ENCODE data around the gene HTN1. TPM values are rescaled to one million over a fixed set of nuclear protein-coding genes. Genes with fewer than 3 reads are reported as not detected.
"Not testable (repeated sequence)": the region's sequence is repeated elsewhere in the genome, so short reads cannot be mapped to it uniquely, and the experiment has no call there.

The HTN1 gene
- polyA plus RNA-seq (2013, experiment 1 of 2), result not detected
- polyA plus RNA-seq (2013, experiment 2 of 2), result not detected

DNA sequence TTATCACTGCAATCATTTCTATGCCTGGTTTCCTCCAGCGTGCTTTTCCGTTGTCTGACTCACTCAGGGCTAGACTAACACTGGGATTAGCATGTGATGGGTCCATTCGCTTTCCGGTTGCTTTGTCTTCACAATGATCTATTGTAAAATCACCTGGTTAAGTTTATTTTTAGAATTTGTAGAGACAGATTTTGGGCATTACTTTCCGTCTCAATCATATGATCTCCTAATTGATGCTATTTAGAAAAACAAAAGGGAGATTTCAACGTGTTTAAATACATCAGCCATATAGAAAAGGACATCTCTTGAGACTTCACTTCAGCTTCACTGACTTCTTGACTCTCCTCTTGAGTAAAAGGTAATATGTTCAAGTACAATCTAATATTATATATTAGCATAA is at the start of gene HTN1:
HTN1 (plus strand) TSS at position 301 of the 400 bp plus-strand sequence. CDS start 2,639 bp downstream, outside the sequence.
- H3K4me3 ChIP-seq (ENCODE audit: low read length); H3K36me3 ChIP-seq (ENCODE audit: insufficient read depth, low read length); H3K9me3 ChIP-seq (ENCODE audit: insufficient read depth, low read depth, low read length); H3K9ac ChIP-seq (ENCODE audit: low read depth, low read length); H3K4me1 ChIP-seq (ENCODE audit: insufficient read depth, low read length); H3K27ac ChIP-seq (ENCODE audit: low read depth, low read length); H3K27me3 ChIP-seq (ENCODE audit: insufficient read depth, low read length): not testable (repeated sequence)
- 85% methylated on average over 4 of the region's 6 CpGs for WGBS

DNA sequence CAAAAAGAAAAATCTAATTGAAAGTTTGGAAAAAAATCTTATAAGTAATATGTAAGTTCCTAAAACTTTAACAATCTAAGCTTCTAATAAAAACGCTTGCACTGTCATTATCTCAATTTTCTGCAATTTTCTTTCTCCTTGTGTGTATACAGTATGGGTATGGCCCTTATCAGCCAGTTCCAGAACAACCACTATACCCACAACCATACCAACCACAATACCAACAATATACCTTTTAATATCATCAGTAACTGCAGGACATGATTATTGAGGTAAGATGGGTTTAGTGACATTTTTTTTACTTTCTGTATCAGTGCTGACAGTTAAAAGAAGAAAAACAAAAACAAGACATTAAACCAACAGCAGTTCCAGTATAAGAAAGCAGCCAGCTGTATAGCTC is 49.5 kb upstream of the HTN1 start:
- Histone ChIP-seq H3K27ac (ENCODE audit: low read depth, low read length) (no peak overlapping the region), H3K9me3 (ENCODE audit: insufficient read depth, low read depth, low read length) (no peaks in the 10 kb centered on the region), H3K4me3 (ENCODE audit: low read length) (no peak overlapping the region), H3K9ac (ENCODE audit: low read depth, low read length) (no peak overlapping the region), H3K36me3 (ENCODE audit: insufficient read depth, low read length) (no peaks in the 10 kb centered on the region), H3K4me1 (ENCODE audit: insufficient read depth, low read length) (no peaks in the 10 kb centered on the region), H3K27me3 (ENCODE audit: insufficient read depth, low read length) (no peaks in the 10 kb centered on the region)
- no CpG with 5 or more reads among the region's 1 CpG for WGBS

DNA sequence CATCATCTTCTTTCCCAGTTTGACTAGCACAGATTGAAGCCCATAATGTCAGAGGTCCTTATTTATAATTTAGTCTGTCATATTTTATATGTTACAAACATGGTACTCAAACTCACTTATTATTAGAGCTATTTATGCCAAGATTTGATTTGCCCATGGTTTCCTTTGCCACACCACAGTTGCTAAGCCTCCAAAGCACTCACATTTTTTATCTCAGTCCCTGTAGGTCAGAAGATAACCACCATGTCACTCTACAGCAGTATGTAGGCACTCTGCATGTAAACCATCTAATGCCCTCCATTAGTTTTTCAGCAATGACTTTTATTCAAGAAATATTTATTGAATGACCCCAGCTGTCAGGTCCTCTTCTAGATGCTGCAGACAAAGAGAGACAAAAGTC is 47.7 kb upstream of the HTN1 start:
- H3K4me1 ChIP-seq (ENCODE audit: insufficient read depth, low read length), result no peaks in the 10 kb centered on the region
- H3K36me3 ChIP-seq (ENCODE audit: insufficient read depth, low read length), result no peaks in the 10 kb centered on the region
- no peak overlapping the region for H3K4me3 ChIP-seq (ENCODE audit: low read length)
- no peak overlapping the region for H3K9ac ChIP-seq (ENCODE audit: low read depth, low read length)
- no peaks in the 10 kb centered on the region for H3K27me3 ChIP-seq (ENCODE audit: insufficient read depth, low read length)
- no peaks in the 10 kb centered on the region for H3K9me3 ChIP-seq (ENCODE audit: insufficient read depth, low read depth, low read length)
- no peak overlapping the region for H3K27ac ChIP-seq (ENCODE audit: low read depth, low read length)

DNA sequence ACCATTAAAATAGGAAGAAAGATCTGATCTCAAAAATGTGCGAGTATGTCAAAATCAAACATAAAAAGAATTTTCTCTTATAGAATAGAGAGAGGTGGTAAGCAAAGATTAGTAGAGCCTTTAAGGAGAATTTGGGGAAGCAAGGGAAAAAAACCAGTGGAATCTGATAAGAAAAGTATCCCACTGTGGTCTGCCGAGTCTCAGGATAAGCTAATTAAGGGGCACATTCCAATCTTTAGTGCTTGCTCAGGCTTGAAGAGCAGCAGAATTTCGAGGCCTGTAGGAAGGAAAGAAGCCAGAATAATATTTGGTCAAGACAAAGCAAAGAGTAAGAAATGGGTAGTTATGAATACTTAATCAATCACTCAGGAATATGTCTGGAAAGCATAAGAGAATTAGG is 41.5 kb upstream of the HTN1 start:
- no peak overlapping the region for H3K9ac ChIP-seq (ENCODE audit: low read depth, low read length)
- H3K9me3 ChIP-seq (ENCODE audit: insufficient read depth, low read depth, low read length), result no peaks in the 10 kb centered on the region
- H3K36me3 ChIP-seq (ENCODE audit: insufficient read depth, low read length), result no peaks in the 10 kb centered on the region
- H3K27me3 ChIP-seq (ENCODE audit: insufficient read depth, low read length), result no peaks in the 10 kb centered on the region
- 83% methylated on average over 2 of the region's 3 CpGs for WGBS
- no peak overlapping the region for H3K4me3 ChIP-seq (ENCODE audit: low read length)
- H3K27ac ChIP-seq (ENCODE audit: low read depth, low read length), result no peak overlapping the region
- no peaks in the 10 kb centered on the region for H3K4me1 ChIP-seq (ENCODE audit: insufficient read depth, low read length)

DNA sequence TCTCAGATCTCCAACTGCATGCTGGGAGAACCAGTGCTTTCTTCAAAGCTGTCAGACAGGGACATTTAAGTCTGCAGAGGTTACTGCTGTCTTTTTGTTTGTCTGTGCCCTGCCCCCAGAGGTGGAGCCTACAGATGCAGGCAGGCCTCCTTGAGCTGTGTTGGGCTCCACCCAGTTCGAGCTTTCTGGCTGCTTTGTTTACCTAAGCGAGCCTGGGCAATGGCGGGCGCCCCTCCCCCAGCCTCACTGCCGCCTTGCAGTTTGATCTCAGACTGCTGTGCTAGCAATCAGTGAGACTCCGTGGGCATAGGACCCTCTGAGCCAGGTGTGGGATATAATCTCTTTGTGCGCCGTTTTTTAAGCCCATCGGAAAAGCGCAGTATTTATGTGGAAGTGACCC is 31.2 kb upstream of the HTN1 start:
- not testable (repeated sequence) for H3K27me3 ChIP-seq (ENCODE audit: insufficient read depth, low read length); H3K9ac ChIP-seq (ENCODE audit: low read depth, low read length); H3K9me3 ChIP-seq (ENCODE audit: insufficient read depth, low read depth, low read length); H3K4me3 ChIP-seq (ENCODE audit: low read length); H3K36me3 ChIP-seq (ENCODE audit: insufficient read depth, low read length); H3K4me1 ChIP-seq (ENCODE audit: insufficient read depth, low read length); H3K27ac ChIP-seq (ENCODE audit: low read depth, low read length)
- 63% methylated on average over 7 of the region's 10 CpGs for WGBS

DNA sequence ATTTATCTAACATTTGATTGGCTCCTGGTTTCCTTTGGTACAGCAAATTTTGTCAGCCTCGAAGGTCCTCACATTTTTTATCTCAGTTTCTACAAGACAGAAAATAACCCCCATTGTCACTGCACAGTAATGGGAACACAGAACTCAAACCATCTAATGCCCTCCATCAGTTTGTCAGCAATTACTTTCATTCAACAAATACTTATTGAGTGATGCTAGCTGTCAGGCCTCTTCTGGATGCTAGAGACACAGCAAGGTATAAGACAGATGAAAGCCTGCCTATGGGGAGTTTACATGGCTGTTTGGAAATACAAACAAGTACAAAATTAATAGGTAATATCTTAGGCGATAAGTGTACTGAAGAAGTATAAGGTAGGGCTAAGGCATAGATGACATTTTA is 27.0 kb upstream of the HTN1 start:
- no peaks in the 10 kb centered on the region for H3K27me3 ChIP-seq (ENCODE audit: insufficient read depth, low read length)
- H3K4me3 ChIP-seq (ENCODE audit: low read length), result no peak overlapping the region
- no peak overlapping the region for H3K27ac ChIP-seq (ENCODE audit: low read depth, low read length)
- WGBS, result 97% methylated on average over 2 of the region's 2 CpGs
- no peaks in the 10 kb centered on the region for H3K36me3 ChIP-seq (ENCODE audit: insufficient read depth, low read length)
- H3K4me1 ChIP-seq (ENCODE audit: insufficient read depth, low read length), result no peaks in the 10 kb centered on the region
- no peak overlapping the region for H3K9ac ChIP-seq (ENCODE audit: low read depth, low read length)
- H3K9me3 ChIP-seq (ENCODE audit: insufficient read depth, low read depth, low read length), result no peaks in the 10 kb centered on the region

DNA sequence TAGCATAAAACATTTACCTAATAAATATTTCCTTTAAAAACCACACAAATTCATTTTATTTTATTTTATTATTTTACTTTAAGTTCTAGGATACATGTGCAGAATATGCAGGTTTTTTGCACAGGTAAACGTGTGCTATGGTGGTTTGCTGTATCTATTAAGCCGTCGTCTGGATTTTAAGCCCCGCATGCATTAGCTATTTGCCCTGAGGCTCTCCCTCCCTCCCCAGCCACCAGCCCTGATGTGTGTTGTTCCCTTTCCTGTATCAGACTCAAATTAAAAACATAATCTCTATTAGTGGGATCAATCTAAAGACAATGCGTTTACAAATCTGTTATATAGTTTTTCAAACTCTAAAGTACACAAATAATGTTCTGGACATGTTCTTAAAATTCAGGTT is 23.2 kb upstream of the HTN1 start:
- Histone ChIP-seq H3K9me3 (ENCODE audit: insufficient read depth, low read depth, low read length) (no peaks in the 10 kb centered on the region), H3K27ac (ENCODE audit: low read depth, low read length) (no peak overlapping the region), H3K4me3 (ENCODE audit: low read length) (no peak overlapping the region), H3K27me3 (ENCODE audit: insufficient read depth, low read length) (no peaks in the 10 kb centered on the region), H3K36me3 (ENCODE audit: insufficient read depth, low read length) (no peaks in the 10 kb centered on the region), H3K9ac (ENCODE audit: low read depth, low read length) (no peak overlapping the region), H3K4me1 (ENCODE audit: insufficient read depth, low read length) (no peaks in the 10 kb centered on the region)
- WGBS, result 95% methylated on average over 5 of the region's 5 CpGs

DNA sequence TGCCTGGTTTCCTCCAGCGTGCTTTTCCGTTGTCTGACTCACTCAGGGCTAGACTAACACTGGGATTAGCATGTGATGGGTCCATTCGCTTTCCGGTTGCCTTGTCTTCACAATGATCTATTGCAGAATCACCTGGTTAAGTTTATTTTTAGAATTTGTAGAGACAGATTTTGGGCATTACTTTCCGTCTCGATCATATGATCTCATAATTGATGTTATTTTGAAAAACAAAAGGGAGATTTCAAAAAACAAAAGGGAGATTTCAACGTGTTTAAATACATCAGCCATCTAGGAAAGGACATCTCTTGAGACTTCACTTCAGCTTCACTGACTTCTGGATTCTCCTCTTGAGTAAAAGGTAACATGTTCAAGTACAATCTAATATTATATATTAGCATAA is 22.1 kb upstream of the HTN1 start, which contains the start of gene HTN3:
HTN3 (plus strand) TSS at position 301 of the 400 bp plus-strand sequence. CDS start 2,282 bp downstream, outside the sequence.
- H3K9ac ChIP-seq (ENCODE audit: low read depth, low read length); H3K27ac ChIP-seq (ENCODE audit: low read depth, low read length); H3K4me1 ChIP-seq (ENCODE audit: insufficient read depth, low read length); H3K27me3 ChIP-seq (ENCODE audit: insufficient read depth, low read length); H3K36me3 ChIP-seq (ENCODE audit: insufficient read depth, low read length); H3K4me3 ChIP-seq (ENCODE audit: low read length); H3K9me3 ChIP-seq (ENCODE audit: insufficient read depth, low read depth, low read length): not testable (repeated sequence)
- 90% methylated on average over 5 of the region's 7 CpGs for WGBS

DNA sequence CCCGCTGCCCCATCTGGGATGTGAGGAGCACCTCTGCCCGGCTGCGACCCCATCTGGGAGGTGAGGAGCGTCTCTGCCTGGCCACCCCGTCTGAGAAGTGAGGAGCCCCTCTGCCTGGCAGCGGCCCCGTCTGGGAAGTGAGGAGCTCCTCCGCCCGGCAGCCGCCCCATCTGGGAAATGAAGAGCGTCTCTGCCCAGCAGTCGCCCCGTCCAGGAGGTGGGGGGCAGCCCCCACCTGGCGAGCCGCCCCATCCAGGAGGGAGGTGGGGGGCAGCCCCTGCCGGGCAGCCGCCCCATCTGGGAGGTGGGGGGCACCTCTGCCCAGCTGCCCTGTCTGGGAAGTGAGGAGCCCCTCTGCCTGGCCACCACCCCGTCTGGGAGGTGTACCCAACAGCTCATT is 12.7 kb upstream of the HTN1 start:
- not testable (repeated sequence) for H3K9ac ChIP-seq (ENCODE audit: low read depth, low read length); H3K4me1 ChIP-seq (ENCODE audit: insufficient read depth, low read length); H3K27ac ChIP-seq (ENCODE audit: low read depth, low read length); H3K9me3 ChIP-seq (ENCODE audit: insufficient read depth, low read depth, low read length); H3K36me3 ChIP-seq (ENCODE audit: insufficient read depth, low read length); H3K27me3 ChIP-seq (ENCODE audit: insufficient read depth, low read length); H3K4me3 ChIP-seq (ENCODE audit: low read length)
- 91% methylated on average over 18 of the region's 18 CpGs for WGBS

DNA sequence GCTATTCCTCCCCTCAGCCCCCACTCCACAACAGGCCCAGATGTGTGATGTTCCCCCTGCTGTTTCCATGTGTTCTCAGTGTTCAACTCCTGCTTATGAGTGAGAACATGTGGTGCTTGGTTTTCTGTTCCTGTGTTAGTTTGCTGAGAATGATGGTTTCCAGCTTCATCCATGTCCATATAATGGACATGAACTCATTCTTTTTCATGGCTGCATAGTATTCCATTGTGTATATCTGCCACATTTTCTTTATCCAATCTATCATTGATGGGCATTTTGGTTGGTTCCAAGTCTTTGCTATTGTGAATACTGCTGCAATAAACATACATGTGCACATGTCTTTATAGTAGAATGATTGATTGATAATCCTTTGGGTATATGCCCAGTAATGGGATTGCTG is 10.3 kb upstream of the HTN1 start:
- not testable (repeated sequence) for H3K9me3 ChIP-seq (ENCODE audit: insufficient read depth, low read depth, low read length); H3K9ac ChIP-seq (ENCODE audit: low read depth, low read length); H3K27me3 ChIP-seq (ENCODE audit: insufficient read depth, low read length); H3K4me1 ChIP-seq (ENCODE audit: insufficient read depth, low read length); H3K36me3 ChIP-seq (ENCODE audit: insufficient read depth, low read length); H3K4me3 ChIP-seq (ENCODE audit: low read length); H3K27ac ChIP-seq (ENCODE audit: low read depth, low read length)

DNA sequence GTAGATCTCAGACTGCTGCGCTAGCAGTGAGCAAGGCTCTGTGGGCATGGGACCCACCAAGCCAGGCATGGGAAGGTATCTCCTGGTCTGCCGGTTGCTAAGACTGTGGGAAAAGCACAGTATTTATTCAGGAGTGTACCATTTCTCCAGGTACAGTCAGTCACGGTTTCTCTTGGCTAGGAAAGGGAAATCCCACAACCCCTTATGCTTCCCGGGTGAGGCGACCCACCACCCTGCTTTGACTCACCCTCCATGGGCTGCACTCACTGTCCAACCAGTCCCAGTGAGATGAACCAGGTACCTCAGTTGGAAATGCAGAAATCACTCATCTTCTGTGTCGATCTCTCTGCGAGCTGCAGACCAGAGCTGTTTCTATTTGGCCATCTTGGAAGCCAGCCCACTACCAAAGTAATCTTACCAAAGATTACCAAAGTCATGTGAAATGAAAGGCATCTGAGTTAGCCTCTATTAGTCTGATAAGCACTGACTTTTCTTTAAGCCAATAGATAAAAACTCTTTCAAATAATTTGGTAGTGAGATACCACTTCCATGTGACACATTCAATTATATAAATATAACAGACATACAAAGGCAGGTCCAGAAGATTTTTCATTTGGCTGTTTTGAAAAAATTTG is 8.5 kb upstream of the HTN1 start:
- Histone ChIP-seq H3K27me3 (ENCODE audit: insufficient read depth, low read length) (no peaks in the 10 kb centered on the region), H3K4me1 (ENCODE audit: insufficient read depth, low read length) (no peaks in the 10 kb centered on the region), H3K9ac (ENCODE audit: low read depth, low read length) (no peak overlapping the region), H3K36me3 (ENCODE audit: insufficient read depth, low read length) (no peaks in the 10 kb centered on the region), H3K27ac (ENCODE audit: low read depth, low read length) (no peak overlapping the region), H3K4me3 (ENCODE audit: low read length) (no peak overlapping the region), H3K9me3 (ENCODE audit: insufficient read depth, low read depth, low read length) (no peaks in the 10 kb centered on the region)
- 96% methylated on average over 7 of the region's 7 CpGs for WGBS

DNA sequence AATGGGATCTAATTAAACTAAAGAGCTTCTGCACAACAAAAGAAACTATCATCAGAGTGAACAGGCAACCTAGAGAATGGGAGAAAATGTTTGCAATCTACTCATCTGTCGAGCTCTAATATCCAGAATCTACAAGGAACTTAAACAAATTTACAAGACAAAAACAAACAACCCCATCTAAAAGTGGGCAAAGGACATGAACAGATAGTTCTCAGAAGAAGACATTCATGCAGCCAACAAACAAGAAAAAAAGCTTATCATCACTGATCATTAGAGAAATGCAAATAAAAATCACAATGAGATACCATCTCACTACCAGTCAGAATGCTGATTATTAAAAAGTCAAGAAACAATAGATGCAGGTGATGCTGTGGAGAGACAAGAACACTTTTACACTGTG is 6.3 kb downstream of the HTN1 start:
- not testable (repeated sequence) for H3K4me3 ChIP-seq (ENCODE audit: low read length); H3K27me3 ChIP-seq (ENCODE audit: insufficient read depth, low read length); H3K4me1 ChIP-seq (ENCODE audit: insufficient read depth, low read length); H3K9me3 ChIP-seq (ENCODE audit: insufficient read depth, low read depth, low read length); H3K9ac ChIP-seq (ENCODE audit: low read depth, low read length); H3K27ac ChIP-seq (ENCODE audit: low read depth, low read length); H3K36me3 ChIP-seq (ENCODE audit: insufficient read depth, low read length)
- WGBS, result 75% methylated on average over 1 of the region's 1 CpG

All from HUES64 (cell line).